Nephron (organoid): ENCODE measurements around the gene TMEM63B.
A peak's percentile ranks its signal among the peaks of the same experiment; 100 is the strongest.

Source experiments
- H3K27ac Mint-ChIP-seq, 3 experiments: 2 replicates each; pipeline ENCODE4 v1.8.0; 2020; ENCODE audit warnings: mixed read lengths in 3 of 3, mild to moderate bottlenecking in 2 of 3, moderate library complexity in 1 of 3
- H3K27me3 Mint-ChIP-seq: 2 replicates; pipeline ENCODE4 v1.8.0; 2021; ENCODE audit warnings: low read depth, mild to moderate bottlenecking, moderate library complexity, mixed read lengths
- H3K36me3 Mint-ChIP-seq: 2 replicates; pipeline ENCODE4 v1.8.0; 2020; ENCODE audit warnings: low read depth, mixed read lengths
- H3K4me1 Mint-ChIP-seq: 2 replicates; pipeline ENCODE4 v1.8.0; 2020; ENCODE audit warnings: mixed read lengths
- H3K4me3 Mint-ChIP-seq, 3 experiments: 2 replicates each; pipeline ENCODE4 v1.8.0; 2020; ENCODE audit warnings: mild to moderate bottlenecking in 3 of 3, mixed read lengths in 3 of 3, moderate library complexity in 2 of 3
- H3K9me3 Mint-ChIP-seq: 2 replicates; pipeline ENCODE4 v1.8.0; 2020; ENCODE audit warnings: mixed read lengths
- TF ChIP-seq, protein P1 (sequence below), 3 experiments: fragments of 200-600 bp; sonication (generic); IDR thresholded peaks; one replicate each; pipeline ENCODE4 v1.5.0; 2021; ENCODE audit warnings: antibody characterized with exemption in 3 of 3; ENCODE audit not compliant: unreplicated experiment in 3 of 3

Gene TMEM63B

GRCh38 chr6:44105993-44106740 is 21.2 kb upstream of the TMEM63B start:
- no peaks in the 10 kb centered on the region for H3K9me3 Mint-ChIP-seq

GRCh38 chr6:44107017-44107416 is 20.3 kb upstream of the TMEM63B start:
- Mint-ChIP-seq H3K36me3 (peaks cover 71% of the 10 kb centered on the region), H3K27me3 (no peaks in the 10 kb centered on the region), H3K27ac (no peak overlapping the region), H3K4me3 (no peak overlapping the region), H3K4me1 (peaks cover 8% of the 10 kb centered on the region), H3K9me3 (no peaks in the 10 kb centered on the region)
- TF ChIP-seq, protein P1, sequence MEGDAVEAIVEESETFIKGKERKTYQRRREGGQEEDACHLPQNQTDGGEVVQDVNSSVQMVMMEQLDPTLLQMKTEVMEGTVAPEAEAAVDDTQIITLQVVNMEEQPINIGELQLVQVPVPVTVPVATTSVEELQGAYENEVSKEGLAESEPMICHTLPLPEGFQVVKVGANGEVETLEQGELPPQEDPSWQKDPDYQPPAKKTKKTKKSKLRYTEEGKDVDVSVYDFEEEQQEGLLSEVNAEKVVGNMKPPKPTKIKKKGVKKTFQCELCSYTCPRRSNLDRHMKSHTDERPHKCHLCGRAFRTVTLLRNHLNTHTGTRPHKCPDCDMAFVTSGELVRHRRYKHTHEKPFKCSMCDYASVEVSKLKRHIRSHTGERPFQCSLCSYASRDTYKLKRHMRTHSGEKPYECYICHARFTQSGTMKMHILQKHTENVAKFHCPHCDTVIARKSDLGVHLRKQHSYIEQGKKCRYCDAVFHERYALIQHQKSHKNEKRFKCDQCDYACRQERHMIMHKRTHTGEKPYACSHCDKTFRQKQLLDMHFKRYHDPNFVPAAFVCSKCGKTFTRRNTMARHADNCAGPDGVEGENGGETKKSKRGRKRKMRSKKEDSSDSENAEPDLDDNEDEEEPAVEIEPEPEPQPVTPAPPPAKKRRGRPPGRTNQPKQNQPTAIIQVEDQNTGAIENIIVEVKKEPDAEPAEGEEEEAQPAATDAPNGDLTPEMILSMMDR (IDR thresholded peaks at IDR 0.05; ENCODE audit: unreplicated experiment in 3 of 3), result no peak

More at GRCh38 chr6:44105993-44106740, 21.2 kb upstream of the TMEM63B start:
- TF ChIP-seq, protein P1 (IDR thresholded peaks at IDR 0.05; ENCODE audit: unreplicated experiment in 3 of 3), result no peak
- Mint-ChIP-seq H3K4me3 (no peak overlapping the region), H3K36me3 (peaks cover 64% of the 10 kb centered on the region), H3K27ac (peak overlapping the region in 1 of 3 experiments; percentile 3), H3K4me1 (peaks cover 8% of the 10 kb centered on the region), H3K27me3 (no peaks in the 10 kb centered on the region)

GRCh38 chr6:44108471-44108870 is 18.9 kb upstream of the TMEM63B start:
- H3K4me1 Mint-ChIP-seq, result peaks cover 8% of the 10 kb centered on the region
- no peak overlapping the region for H3K4me3 Mint-ChIP-seq
- peaks cover 74% of the 10 kb centered on the region for H3K36me3 Mint-ChIP-seq

DNA sequence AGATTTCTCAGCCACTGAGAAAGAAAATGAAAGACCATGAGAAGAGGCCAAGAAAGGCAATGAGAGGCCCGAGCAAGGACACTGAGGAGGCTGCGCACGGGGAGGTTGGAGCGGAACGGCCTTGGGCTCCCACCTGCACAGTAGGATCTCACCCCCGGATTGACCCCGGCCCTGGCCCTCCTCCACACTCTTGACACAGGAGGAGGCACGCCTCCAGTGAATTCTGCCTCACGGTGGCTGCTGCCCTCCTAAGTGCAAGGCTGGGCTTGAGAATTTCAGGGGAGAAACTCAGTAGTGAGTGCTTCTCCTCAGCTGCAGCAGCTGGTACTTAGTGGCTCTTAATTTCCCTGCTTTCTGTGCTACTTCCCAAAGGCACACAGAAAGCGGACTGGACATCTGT is 18.1 kb upstream of the TMEM63B start:
- Mint-ChIP-seq H3K27me3 (no peaks in the 10 kb centered on the region), H3K36me3 (peaks cover 74% of the 10 kb centered on the region), H3K4me3 (no peak overlapping the region), H3K9me3 (no peaks in the 10 kb centered on the region), H3K27ac (no peak overlapping the region), H3K4me1 (peaks cover 8% of the 10 kb centered on the region)
- TF ChIP-seq, protein P1 (IDR thresholded peaks at IDR 0.05; ENCODE audit: unreplicated experiment in 3 of 3), result no peak

More at GRCh38 chr6:44108471-44108870, 18.9 kb upstream of the TMEM63B start:
- Mint-ChIP-seq H3K27me3 (no peaks in the 10 kb centered on the region), H3K9me3 (no peaks in the 10 kb centered on the region), H3K27ac (no peak overlapping the region)
- TF ChIP-seq, protein P1 (IDR thresholded peaks at IDR 0.05; ENCODE audit: unreplicated experiment in 3 of 3), result no peak

DNA sequence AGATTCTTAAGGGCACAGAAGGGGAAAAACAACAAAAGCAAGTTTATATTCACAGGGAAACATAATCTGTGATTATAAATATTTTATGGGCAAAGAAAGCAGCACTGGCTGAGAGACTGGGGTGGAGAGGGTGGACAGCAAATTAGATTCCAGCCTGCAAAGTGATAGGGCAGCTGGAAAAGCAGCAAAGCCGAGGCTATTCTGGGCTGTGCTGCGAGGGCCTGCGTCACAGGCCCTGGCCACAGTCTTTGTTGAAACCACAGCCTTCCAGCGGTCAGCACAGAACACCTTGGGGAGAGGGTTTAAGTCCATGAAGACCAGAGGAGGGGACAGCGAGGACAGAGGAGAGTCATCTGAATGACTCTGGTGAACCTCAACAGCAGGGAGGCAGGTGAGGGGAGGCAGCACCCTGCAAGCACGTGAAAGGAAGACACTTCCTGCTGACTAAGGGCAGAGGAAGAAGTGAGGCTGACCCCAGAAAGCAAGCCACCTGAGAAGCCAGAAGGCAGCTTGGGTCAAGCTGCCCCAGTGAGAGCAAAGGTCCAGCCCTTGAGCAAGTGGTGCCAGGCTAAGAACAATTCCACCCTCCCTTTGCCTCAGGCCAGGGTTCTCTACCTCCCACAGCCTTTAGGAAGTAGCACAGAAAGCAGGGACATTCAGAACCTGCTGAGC is 17.2 kb upstream of the TMEM63B start:
- H3K4me3 Mint-ChIP-seq, result no peak overlapping the region
- TF ChIP-seq, protein P1 (IDR thresholded peaks at IDR 0.05; ENCODE audit: unreplicated experiment in 3 of 3), result no peak
- H3K9me3 Mint-ChIP-seq, result no peaks in the 10 kb centered on the region
- peaks cover 67% of the 10 kb centered on the region for H3K36me3 Mint-ChIP-seq
- peak overlapping the region in 2 of 3 experiments; percentile 25 to 39 for H3K27ac Mint-ChIP-seq
- no peaks in the 10 kb centered on the region for H3K27me3 Mint-ChIP-seq
- peaks cover 8% of the 10 kb centered on the region for H3K4me1 Mint-ChIP-seq
